OCI-LY7 (cell line): Measurements from ENCODE around the gene EEF1AKMT2.

Source experiments
- EZH2phosphoT487 ChIP-seq: fragments of 200-600 bp; sonication (generic); IDR thresholded peaks from 2 replicates; pipeline ENCODE4 v1.6.1; 2018; ENCODE audit warnings: low read depth, borderline replicate concordance, mild to moderate bottlenecking, mixed run types, antibody characterized with exemption, low read length, moderate library complexity, mixed read lengths
- TF ChIP-seq, protein P1 (sequence below): fragments of 200-600 bp; sonication (generic); conservative IDR thresholded peaks from 2 replicates; pipeline ENCODE4 v1.5.1; 2014; ENCODE audit warnings: mild to moderate bottlenecking, antibody characterized with exemption, low read length, moderate library complexity, mixed read lengths

DNA sequence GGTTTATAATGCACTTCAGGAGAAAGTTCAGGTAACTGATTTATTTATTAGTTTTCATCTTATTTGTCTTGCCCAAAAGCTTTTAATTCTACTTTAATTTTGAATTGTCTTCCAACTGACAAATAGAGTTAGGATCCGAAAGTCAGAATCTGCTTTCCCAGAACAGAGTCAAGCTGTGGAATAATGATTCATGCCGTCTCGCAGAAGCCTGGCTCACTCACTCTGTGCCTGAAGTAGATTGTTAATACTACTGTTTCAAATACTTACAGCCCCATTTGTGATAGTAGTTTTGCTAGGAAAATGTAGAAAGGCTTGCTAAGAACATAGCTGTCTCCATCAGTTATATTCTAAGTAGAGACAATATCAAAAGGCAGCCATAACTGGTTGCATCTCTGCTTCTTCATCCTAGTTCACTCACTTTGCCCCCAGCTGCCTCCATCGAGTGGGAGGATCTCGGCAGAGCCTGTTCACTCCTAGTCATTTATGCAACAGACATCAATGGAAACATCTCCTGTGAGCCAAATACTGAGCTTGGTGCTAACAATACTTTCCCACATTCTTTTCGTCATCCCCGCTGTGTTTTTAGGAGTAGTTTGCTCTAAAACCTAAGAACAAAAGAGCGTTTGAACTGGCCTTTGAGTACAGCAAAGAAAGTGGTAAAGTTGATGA lies 37.9 kb upstream of the EEF1AKMT2 start:
- TF ChIP-seq, protein P1, sequence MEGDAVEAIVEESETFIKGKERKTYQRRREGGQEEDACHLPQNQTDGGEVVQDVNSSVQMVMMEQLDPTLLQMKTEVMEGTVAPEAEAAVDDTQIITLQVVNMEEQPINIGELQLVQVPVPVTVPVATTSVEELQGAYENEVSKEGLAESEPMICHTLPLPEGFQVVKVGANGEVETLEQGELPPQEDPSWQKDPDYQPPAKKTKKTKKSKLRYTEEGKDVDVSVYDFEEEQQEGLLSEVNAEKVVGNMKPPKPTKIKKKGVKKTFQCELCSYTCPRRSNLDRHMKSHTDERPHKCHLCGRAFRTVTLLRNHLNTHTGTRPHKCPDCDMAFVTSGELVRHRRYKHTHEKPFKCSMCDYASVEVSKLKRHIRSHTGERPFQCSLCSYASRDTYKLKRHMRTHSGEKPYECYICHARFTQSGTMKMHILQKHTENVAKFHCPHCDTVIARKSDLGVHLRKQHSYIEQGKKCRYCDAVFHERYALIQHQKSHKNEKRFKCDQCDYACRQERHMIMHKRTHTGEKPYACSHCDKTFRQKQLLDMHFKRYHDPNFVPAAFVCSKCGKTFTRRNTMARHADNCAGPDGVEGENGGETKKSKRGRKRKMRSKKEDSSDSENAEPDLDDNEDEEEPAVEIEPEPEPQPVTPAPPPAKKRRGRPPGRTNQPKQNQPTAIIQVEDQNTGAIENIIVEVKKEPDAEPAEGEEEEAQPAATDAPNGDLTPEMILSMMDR: no peak
- TF ChIP-seq EZH2phosphoT487: no peak
